ENCODE data around the gene SH2D6. TPM values are rescaled to one million over a fixed set of nuclear protein-coding genes. Genes with fewer than 3 reads are reported as not detected.

Gene SH2D6
- total and polyA plus RNA-seq, 10 donors, result 0.20 to 0.94 TPM; not detected in 8

DNA sequence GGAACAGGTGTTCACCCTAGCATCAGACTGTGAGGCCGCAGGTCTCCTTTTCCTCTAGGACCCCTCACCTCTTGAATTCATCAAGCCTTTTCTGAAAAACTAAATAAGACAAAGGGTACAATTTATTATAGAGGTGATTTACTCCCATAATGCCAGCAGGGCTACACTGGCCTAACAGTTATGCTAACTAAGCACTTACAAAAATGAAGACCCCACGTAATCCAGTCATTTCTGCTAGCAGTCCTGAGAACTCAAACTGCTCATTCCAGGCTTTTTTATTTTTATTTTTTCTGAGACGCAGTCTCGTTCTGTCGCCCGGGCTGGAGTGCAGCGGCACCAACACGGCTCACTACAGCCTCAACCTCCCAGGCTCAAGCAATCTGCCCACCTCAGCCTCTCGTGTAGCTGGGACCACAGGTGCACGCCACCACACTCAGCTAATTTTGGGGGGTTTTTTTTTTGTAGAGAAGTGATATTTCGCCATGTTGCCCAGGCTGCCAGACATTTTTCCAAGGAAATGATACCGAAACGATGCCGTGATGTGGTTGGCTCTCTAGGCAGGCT, 22.5 kb upstream of the SH2D6 start:
- H3K27ac ChIP-seq, result peak overlapping the region in 1 of 8 donors; percentile 48
- peaks cover 0 to 100% (median 17%) of the 10 kb centered on the region in 6 donors for H3K36me3 ChIP-seq
- WGBS, 5 donors, result 91 to 97% (median 94%) methylated on average over 14 of the region's 14 CpGs
- no peaks in the 10 kb centered on the region for H3K27me3 ChIP-seq (replicated peaks in 1 of 7)
- intact Hi-C loops (cut with DNase I; ENCODE audit: low total_unique reads), result no loop called here
- no peak for TF ChIP-seq POLR2AphosphoS5 (IDR thresholded peaks at IDR 0.05)
- TF ChIP-seq, protein P1, sequence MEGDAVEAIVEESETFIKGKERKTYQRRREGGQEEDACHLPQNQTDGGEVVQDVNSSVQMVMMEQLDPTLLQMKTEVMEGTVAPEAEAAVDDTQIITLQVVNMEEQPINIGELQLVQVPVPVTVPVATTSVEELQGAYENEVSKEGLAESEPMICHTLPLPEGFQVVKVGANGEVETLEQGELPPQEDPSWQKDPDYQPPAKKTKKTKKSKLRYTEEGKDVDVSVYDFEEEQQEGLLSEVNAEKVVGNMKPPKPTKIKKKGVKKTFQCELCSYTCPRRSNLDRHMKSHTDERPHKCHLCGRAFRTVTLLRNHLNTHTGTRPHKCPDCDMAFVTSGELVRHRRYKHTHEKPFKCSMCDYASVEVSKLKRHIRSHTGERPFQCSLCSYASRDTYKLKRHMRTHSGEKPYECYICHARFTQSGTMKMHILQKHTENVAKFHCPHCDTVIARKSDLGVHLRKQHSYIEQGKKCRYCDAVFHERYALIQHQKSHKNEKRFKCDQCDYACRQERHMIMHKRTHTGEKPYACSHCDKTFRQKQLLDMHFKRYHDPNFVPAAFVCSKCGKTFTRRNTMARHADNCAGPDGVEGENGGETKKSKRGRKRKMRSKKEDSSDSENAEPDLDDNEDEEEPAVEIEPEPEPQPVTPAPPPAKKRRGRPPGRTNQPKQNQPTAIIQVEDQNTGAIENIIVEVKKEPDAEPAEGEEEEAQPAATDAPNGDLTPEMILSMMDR (IDR thresholded peaks at IDR 0.05 in 8 of 11, conservative IDR thresholded peaks at IDR 0.05 in 3 of 11), result no peak
- no peak for TF ChIP-seq POLR2A (IDR thresholded peaks at IDR 0.05)
- peak; percentile 35 for DNase-seq
- H3K9me3 ChIP-seq, result no peaks in the 10 kb centered on the region
- H3K4me3 ChIP-seq, result no peak overlapping the region
- peaks cover 3 to 25% (median 17%) of the 10 kb centered on the region in 6 donors for H3K4me1 ChIP-seq

DNA sequence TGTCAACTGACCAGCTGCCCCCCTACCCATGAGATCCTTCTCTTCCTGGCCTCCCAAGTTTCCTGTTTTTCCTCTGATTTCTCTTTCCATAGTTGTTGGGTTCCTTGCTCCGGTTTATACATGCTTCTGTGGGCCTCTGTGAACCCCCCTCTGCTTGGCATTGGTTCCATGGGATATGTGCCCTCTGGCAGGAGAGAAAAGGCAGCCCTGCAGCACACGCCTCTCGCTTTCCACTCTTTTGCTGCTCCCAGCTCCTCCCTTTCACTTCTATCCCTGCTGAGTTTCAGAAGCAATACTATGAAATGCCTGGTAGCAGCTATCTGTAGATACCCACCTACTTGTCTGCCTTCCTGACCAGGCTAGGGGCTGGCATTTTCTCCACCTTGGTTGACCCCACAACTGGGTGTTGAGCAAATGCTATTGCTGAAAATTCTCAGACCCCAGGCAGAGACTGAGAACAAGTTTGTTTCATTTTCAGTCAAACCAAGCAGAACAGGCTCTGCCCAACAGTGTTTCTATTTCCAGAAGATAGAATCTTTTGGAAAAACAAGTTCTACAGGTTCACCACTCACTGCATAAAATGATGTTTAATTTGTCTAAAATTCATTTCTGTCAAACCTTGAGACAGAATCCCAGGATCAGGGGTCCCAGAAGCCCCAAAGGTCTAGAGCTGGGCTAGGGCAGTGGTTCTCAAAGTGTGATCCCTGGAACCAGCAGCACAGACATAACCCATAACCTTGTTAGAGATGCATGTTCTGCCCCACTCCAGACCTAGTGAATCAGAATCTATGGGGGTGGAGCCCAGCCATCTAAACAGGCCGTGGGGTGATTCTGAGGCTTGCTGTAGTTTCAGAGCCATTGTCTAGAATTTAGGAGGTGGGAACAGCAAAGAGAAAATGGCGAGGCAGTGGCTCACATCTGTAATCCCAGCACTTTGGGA, 21.7 kb upstream of the SH2D6 start:
- DNase-seq, result peak; percentile 24
- Histone ChIP-seq H3K9me3 (no peaks in the 10 kb centered on the region), H3K36me3 (peaks cover 0 to 100% (median 19%) of the 10 kb centered on the region in 6 donors), H3K4me3 (no peak overlapping the region), H3K4me1 (peaks cover 3 to 23% (median 13%) of the 10 kb centered on the region in 6 donors), H3K27me3 (replicated peaks in 1 of 7) (no peaks in the 10 kb centered on the region), H3K27ac (peak overlapping the region in 3 of 8 donors; percentile 27 to 50 (median 48))
- intact Hi-C loops (cut with DNase I; ENCODE audit: low total_unique reads), result no loop called here
- WGBS, 5 donors, result 65 to 88% (median 85%) methylated on average over 5 of the region's 5 CpGs
- TF ChIP-seq, protein P1 (IDR thresholded peaks at IDR 0.05 in 8 of 11, conservative IDR thresholded peaks at IDR 0.05 in 3 of 11), result no peak

DNA sequence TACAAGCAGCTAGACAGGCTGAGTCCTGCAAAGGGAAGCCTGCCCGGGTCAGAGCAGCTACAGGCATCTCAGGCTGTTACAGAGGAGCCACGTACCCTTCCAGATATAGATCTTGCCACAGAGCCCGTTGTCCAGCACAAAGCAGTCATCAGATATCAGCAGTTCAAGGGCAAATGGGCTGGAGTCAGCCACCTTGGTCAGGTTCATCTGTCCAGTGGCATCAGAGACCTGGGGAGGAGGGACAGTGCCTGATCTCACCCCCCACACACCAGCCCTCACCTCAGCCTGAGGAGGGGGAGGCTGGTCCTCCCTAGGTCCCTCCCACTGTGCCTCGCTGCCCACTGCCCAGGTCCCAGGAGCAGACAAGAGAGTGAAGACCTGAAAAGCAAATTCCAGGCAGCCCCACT, 20.6 kb upstream of the SH2D6 start:
- TF ChIP-seq, protein P1 (IDR thresholded peaks at IDR 0.05 in 8 of 11, conservative IDR thresholded peaks at IDR 0.05 in 3 of 11), result no peak
- no peak for TF ChIP-seq POLR2A (IDR thresholded peaks at IDR 0.05)
- TF ChIP-seq POLR2AphosphoS5 (IDR thresholded peaks at IDR 0.05), result no peak
- Histone ChIP-seq H3K36me3 (peaks cover 0 to 90% (median 19%) of the 10 kb centered on the region in 6 donors), H3K4me1 (peaks cover 0 to 23% (median 9%) of the 10 kb centered on the region in 6 donors), H3K4me3 (no peak overlapping the region), H3K27ac (peak overlapping the region in 1 of 8 donors; percentile 7), H3K9me3 (peaks cover 0 to 4% (median 0%) of the 10 kb centered on the region in 8 donors), H3K27me3 (replicated peaks in 1 of 7) (no peaks in the 10 kb centered on the region)
- intact Hi-C loops (cut with DNase I; ENCODE audit: low total_unique reads), result no loop called here
- WGBS, 5 donors, result 77 to 93% (median 84%) methylated on average over 3 to 4 of the region's 4 CpGs
- peak; percentile 64 for DNase-seq
